Measurements from ENCODE around the gene AUTS2. TPM values are rescaled to one million over a fixed set of nuclear protein-coding genes. Genes with fewer than 3 reads are reported as not detected.

AUTS2 gene
- polyA plus RNA-seq, 1 experiment = 0.54 TPM

DNA sequence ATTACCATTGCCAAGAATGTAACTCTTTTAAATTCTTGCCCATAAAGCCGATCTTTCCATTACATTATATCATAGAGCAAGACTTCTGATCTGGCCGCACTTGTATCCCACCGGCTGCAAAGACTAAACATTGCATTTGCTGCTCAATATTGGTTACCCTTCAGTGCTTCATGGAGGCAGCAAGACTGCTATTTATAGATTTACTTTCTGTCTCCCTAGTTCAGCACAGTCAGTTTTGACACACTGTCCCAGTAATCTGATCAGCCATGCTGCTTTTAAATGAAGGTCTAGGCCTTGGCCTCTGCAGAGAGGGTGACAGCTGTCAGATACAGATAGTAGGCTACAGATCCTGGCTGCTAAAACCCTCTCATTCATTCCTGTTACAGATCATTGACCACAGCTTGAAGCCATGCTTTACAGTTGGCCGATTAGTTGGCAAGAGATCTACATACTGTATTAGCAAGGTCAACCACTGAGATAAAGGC, 971.1 kb downstream of the AUTS2 start:
- ChIA-PET CTCF (no interaction called here), POLR2A (no interaction called here)

GRCh38 chr7:70570029-70570428, 971.8 kb downstream of the AUTS2 start:
- H3K27me3 ChIP-seq (ENCODE audit: control insufficient read depth, insufficient read depth, low read length) = no peaks in the 10 kb centered on the region

More for the DNA sequence above, 971.1 kb downstream of the AUTS2 start:
- Histone ChIP-seq H3K27me3 (ENCODE audit: control insufficient read depth, insufficient read depth, low read length) (no peaks in the 10 kb centered on the region), H3K4me3 (ENCODE audit: low read depth, low read length) (no peak overlapping the region), H3K36me3 (ENCODE audit: control insufficient read depth, insufficient read depth, low read length) (no peaks in the 10 kb centered on the region)
- DNase-seq (ENCODE audit: low read depth) = no peak
- TF ChIP-seq, protein P1, sequence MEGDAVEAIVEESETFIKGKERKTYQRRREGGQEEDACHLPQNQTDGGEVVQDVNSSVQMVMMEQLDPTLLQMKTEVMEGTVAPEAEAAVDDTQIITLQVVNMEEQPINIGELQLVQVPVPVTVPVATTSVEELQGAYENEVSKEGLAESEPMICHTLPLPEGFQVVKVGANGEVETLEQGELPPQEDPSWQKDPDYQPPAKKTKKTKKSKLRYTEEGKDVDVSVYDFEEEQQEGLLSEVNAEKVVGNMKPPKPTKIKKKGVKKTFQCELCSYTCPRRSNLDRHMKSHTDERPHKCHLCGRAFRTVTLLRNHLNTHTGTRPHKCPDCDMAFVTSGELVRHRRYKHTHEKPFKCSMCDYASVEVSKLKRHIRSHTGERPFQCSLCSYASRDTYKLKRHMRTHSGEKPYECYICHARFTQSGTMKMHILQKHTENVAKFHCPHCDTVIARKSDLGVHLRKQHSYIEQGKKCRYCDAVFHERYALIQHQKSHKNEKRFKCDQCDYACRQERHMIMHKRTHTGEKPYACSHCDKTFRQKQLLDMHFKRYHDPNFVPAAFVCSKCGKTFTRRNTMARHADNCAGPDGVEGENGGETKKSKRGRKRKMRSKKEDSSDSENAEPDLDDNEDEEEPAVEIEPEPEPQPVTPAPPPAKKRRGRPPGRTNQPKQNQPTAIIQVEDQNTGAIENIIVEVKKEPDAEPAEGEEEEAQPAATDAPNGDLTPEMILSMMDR (IDR thresholded peaks at IDR 0.05; ENCODE audit: insufficient read depth, low read depth, low read length) = no peak

DNA sequence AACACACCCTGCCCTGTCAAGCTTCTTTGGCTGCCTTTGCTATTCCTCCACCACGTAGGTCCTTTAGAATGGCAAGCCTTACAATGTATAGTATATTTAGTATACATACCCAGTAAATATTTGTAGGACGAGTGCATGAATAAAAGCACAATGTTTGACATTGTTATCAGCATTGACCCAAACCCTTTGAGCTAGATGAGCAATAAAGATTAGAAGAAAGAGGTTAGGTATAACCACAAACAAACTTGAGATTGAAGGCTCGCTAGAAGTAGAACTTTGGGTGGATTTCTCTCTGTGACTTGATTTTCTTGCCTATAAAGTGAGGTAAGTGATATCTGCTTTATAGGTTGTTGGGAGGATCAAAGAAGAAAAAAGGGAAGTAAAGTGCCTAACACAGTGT, 972.7 kb downstream of the AUTS2 start:
- CTCF ChIA-PET = interaction anchor here (0.6 to 1.1 kb wide), 3 partner anchors 11 to 405 kb away, joined by 3 to 4 read pairs (median 3); no protein-coding TSS in a partner anchor
- TF ChIP-seq, protein P1 (IDR thresholded peaks at IDR 0.05; ENCODE audit: insufficient read depth, low read depth, low read length) = no peak
- POLR2A ChIA-PET = no interaction called here

More at GRCh38 chr7:70570029-70570428, 971.8 kb downstream of the AUTS2 start:
- no peak for DNase-seq (ENCODE audit: low read depth)
- ChIA-PET CTCF (interaction anchor here (1.1 kb wide), 1 partner anchor 12 kb away, joined by 4 read pairs; no protein-coding TSS in a partner anchor), POLR2A (no interaction called here)
- Histone ChIP-seq H3K4me3 (ENCODE audit: low read depth, low read length) (no peak overlapping the region), H3K36me3 (ENCODE audit: control insufficient read depth, insufficient read depth, low read length) (no peaks in the 10 kb centered on the region)
- TF ChIP-seq, protein P1 (IDR thresholded peaks at IDR 0.05; ENCODE audit: insufficient read depth, low read depth, low read length) = no peak

DNA sequence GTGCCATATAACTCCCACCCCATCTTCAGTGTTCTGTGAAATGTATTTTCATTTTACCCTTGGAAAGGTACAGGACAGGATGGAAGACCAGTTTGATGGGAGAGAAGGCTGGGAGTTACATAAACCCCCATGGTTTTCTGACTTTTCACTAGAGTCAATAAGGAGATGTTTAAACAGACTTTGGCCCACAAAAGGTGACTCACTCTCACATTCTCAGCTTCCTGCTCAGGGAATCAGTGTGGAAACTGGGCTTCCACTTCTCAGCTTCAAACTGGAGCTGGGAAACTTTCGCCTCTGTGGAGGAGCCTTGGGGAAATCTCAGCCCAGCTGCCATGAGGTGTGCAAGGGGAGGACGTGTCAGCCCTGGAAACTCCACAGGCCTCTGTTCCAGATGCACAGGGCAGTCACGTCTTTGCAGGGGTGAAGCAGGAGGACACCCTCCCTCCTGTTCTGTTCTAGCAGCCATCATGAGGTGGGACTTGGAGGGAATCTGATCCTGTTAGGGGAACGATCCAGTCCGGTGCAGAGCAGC, 973.2 kb downstream of the AUTS2 start:
- ChIA-PET CTCF (interaction anchor here (0.6 to 0.7 kb wide), 2 partner anchors 28 to 405 kb away, joined by 3 read pairs; no protein-coding TSS in a partner anchor), POLR2A (no interaction called here)
- Histone ChIP-seq H3K27me3 (ENCODE audit: control insufficient read depth, insufficient read depth, low read length) (no peaks in the 10 kb centered on the region), H3K36me3 (ENCODE audit: control insufficient read depth, insufficient read depth, low read length) (no peaks in the 10 kb centered on the region), H3K4me3 (ENCODE audit: low read depth, low read length) (no peak overlapping the region)
- TF ChIP-seq, protein P1 (IDR thresholded peaks at IDR 0.05; ENCODE audit: insufficient read depth, low read depth, low read length) = no peak
- DNase-seq (ENCODE audit: low read depth) = no peak

More for the DNA sequence above, 972.7 kb downstream of the AUTS2 start:
- Histone ChIP-seq H3K27me3 (ENCODE audit: control insufficient read depth, insufficient read depth, low read length) (no peaks in the 10 kb centered on the region), H3K36me3 (ENCODE audit: control insufficient read depth, insufficient read depth, low read length) (no peaks in the 10 kb centered on the region), H3K4me3 (ENCODE audit: low read depth, low read length) (no peak overlapping the region)
- DNase-seq (ENCODE audit: low read depth) = no peak

DNA sequence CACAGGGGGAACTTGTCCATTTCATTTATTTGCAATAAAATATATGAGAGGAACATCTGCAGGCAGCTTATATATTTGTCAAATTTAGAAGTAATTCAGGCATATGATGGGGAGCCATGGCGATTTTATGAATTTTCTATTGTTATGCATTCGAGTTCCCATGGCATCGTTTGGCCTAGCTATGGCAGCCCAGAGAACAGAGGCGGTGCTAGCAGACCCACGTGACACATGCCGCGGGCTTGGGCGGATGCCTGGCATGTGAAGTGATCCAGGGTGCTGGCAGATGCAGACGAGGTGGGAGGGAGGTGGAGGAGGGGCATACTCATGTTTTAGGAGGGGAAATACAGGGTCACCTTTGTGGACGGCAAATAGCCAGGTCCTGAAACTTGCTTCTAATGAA, 973.7 kb downstream of the AUTS2 start:
- no peaks in the 10 kb centered on the region for H3K27me3 ChIP-seq (ENCODE audit: control insufficient read depth, insufficient read depth, low read length)
- ChIA-PET POLR2A (no interaction called here), CTCF (no interaction called here)
- TF ChIP-seq, protein P1 (IDR thresholded peaks at IDR 0.05; ENCODE audit: insufficient read depth, low read depth, low read length) = no peak
- DNase-seq (ENCODE audit: low read depth) = no peak
- H3K36me3 ChIP-seq (ENCODE audit: control insufficient read depth, insufficient read depth, low read length) = no peaks in the 10 kb centered on the region
- H3K4me3 ChIP-seq (ENCODE audit: low read depth, low read length) = no peak overlapping the region

Data from BJ (cell line).